Fibroblast of lung (primary cell): Measurements from ENCODE around the gene CDA. TPM values are rescaled to one million over a fixed set of nuclear protein-coding genes. Genes with fewer than 3 reads are reported as not detected.
A peak's percentile ranks its signal among the peaks of the same experiment; 100 is the strongest.

Experiments
- DNase-seq, 2 donors: peaks; one replicate each; pipeline versions ENCODE4 v3.0.0 to v3.0.0-alpha.2; 2010; ENCODE audit warnings: low read depth in 2 of 2
- H2AFZ ChIP-seq: 2 replicates; pipeline ENCODE4 v1.5.1; 2012; ENCODE audit warnings: low read length, control low read depth, inconsistent platforms
- H3K27ac ChIP-seq: 2 replicates; pipeline ENCODE4 v1.5.1; 2011; ENCODE audit warnings: low read length, control low read depth; ENCODE audit not compliant: insufficient read depth
- H3K27me3 ChIP-seq: 2 replicates; pipeline ENCODE4 v1.5.1; 2011; ENCODE audit warnings: mild to moderate bottlenecking, low read length; ENCODE audit not compliant: control insufficient read depth, insufficient read depth
- H3K36me3 ChIP-seq: 2 replicates; pipeline ENCODE4 v1.5.1; 2011; ENCODE audit warnings: low read length; ENCODE audit not compliant: control insufficient read depth, insufficient read depth
- H3K4me1 ChIP-seq: 2 replicates; pipeline ENCODE4 v1.5.1; 2011; ENCODE audit warnings: low read length; ENCODE audit not compliant: control insufficient read depth, insufficient read depth; ENCODE audit errors: extremely low read depth
- H3K4me2 ChIP-seq: 2 replicates; pipeline ENCODE4 v1.5.1; 2011; ENCODE audit warnings: low read length, control low read depth; ENCODE audit not compliant: insufficient read depth; ENCODE audit errors: extremely low read depth
- H3K4me3 ChIP-seq, 4 experiments: fragments of 200-600 bp in 1 of 4; sonication (generic) in 1 of 4; replicated peaks in 1 of 4; 2 replicates each; pipeline ENCODE4 v1.5.1; 2011 to 2016; ENCODE audit warnings: low read length in 4 of 4, low read depth in 3 of 4, mild to moderate bottlenecking in 3 of 4, control low read depth in 2 of 4, inconsistent platforms in 1 of 4, mixed read lengths in 1 of 4; ENCODE audit not compliant: insufficient read depth in 1 of 4; ENCODE audit errors: control extremely low read depth in 1 of 4
- H3K79me2 ChIP-seq: 2 replicates; pipeline ENCODE4 v1.5.1; 2012; ENCODE audit warnings: mild to moderate bottlenecking, low read length, inconsistent platforms; ENCODE audit not compliant: control insufficient read depth, insufficient read depth
- H3K9ac ChIP-seq: 2 replicates; pipeline ENCODE4 v1.5.1; 2011; ENCODE audit warnings: mild to moderate bottlenecking, low read length, control low read depth; ENCODE audit not compliant: insufficient read depth
- H3K9me3 ChIP-seq: 2 replicates; pipeline ENCODE4 v1.5.1; 2012; ENCODE audit warnings: low read depth, low read length; ENCODE audit not compliant: control insufficient read depth, insufficient read depth
- H4K20me1 ChIP-seq: 2 replicates; pipeline ENCODE4 v1.5.1; 2011; ENCODE audit warnings: low read length; ENCODE audit not compliant: control insufficient read depth, insufficient read depth; ENCODE audit errors: extremely low read depth
- CTCF ChIP-seq, 2 donors: IDR thresholded peaks in 1 of 2; conservative IDR thresholded peaks in 1 of 2; 1 replicate in 1 of 2; 2 replicates in 1 of 2; pipeline ENCODE4 v1.5.1; 2011 to 2012; ENCODE audit warnings: low read length in 2 of 2, control low read depth in 1 of 2, inconsistent platforms in 1 of 2, low read depth in 1 of 2, mild to moderate bottlenecking in 1 of 2
- EZH2 ChIP-seq: IDR thresholded peaks from 2 replicates; pipeline ENCODE4 v1.5.1; 2012; ENCODE audit warnings: low read length, control low read depth, mild to moderate bottlenecking; ENCODE audit errors: missing control alignments
- polyA plus RNA-seq, 2 donors: library from polyadenylated mRNA; depleted of rRNA in 1 of 2; stranded (reverse) in 1 of 2; unstranded in 1 of 2; fragments of >200 nt; gene quantifications; 2 replicates each; pipeline ENCODE4 v1.2.1, GENCODE V29; 2011 to 2012; ENCODE audit warnings: missing spikeins in 1 of 2
- total RNA-seq: library from RNA; depleted of rRNA; stranded (reverse); fragments of >200 nt; gene quantifications from 2 replicates; pipeline ENCODE4 v1.2.1, GENCODE V29; 2014

The CDA gene
- total and polyA plus RNA-seq, 2 donors (not counting 1 experiment from before 2014, with no cell fraction given): 0.50 to 4.2 TPM

- no peak overlapping the region for H3K9ac ChIP-seq
- no peaks in the 10 kb centered on the region for H3K9me3 ChIP-seq
- H3K4me2 ChIP-seq: no peak overlapping the region
- peak in 1 of 2 donors; percentile 24 for DNase-seq
- no peak overlapping the region for H3K4me3 ChIP-seq
- TF ChIP-seq EZH2 (no peak), CTCF (conservative IDR thresholded peaks at IDR 0.05 in 1 of 2, IDR thresholded peaks at IDR 0.05 in 1 of 2; ENCODE audit: low read depth in 1 of 2, low read length in 2 of 2) (no peak)
- no peak overlapping the region for H2AFZ ChIP-seq
- no peaks in the 10 kb centered on the region for H3K79me2 ChIP-seq
- H3K4me1 ChIP-seq: peaks cover 6% of the 10 kb centered on the region
- H3K27me3 ChIP-seq: no peaks in the 10 kb centered on the region
- no peaks in the 10 kb centered on the region for H4K20me1 ChIP-seq
- H3K36me3 ChIP-seq: no peaks in the 10 kb centered on the region
- H3K27ac ChIP-seq: no peak overlapping the region
Measured at GRCh38 chr1:20612221-20612746, 23.4 kb downstream of the CDA start.

- Histone ChIP-seq H2AFZ (no peak overlapping the region), H3K9ac (no peak overlapping the region)
Measured at GRCh38 chr1:20614131-20614579, 25.3 kb downstream of the CDA start.

More at GRCh38 chr1:20614131-20614579, 25.3 kb downstream of the CDA start:
- no peaks in the 10 kb centered on the region for H3K9me3 ChIP-seq
- no peaks in the 10 kb centered on the region for H3K36me3 ChIP-seq
- H3K79me2 ChIP-seq: no peaks in the 10 kb centered on the region
- peaks cover 6% of the 10 kb centered on the region for H3K4me1 ChIP-seq
- no peak for DNase-seq
- no peak overlapping the region for H3K4me3 ChIP-seq
- H3K27me3 ChIP-seq: no peaks in the 10 kb centered on the region
- no peak overlapping the region for H3K4me2 ChIP-seq
- TF ChIP-seq EZH2 (no peak), CTCF (conservative IDR thresholded peaks at IDR 0.05 in 1 of 2, IDR thresholded peaks at IDR 0.05 in 1 of 2; ENCODE audit: low read depth in 1 of 2, low read length in 2 of 2) (no peak)
- no peaks in the 10 kb centered on the region for H4K20me1 ChIP-seq
- H3K27ac ChIP-seq: peak overlapping the region; percentile 0
